Limb (tissue), 2 donors: ENCODE data around the gene MT1H.
"Not testable (repeated sequence)": the region's sequence is repeated elsewhere in the genome, so short reads cannot be mapped to it uniquely, and the experiment has no call there.

ENCODE experiments used
- DNase-seq, 2 donors: peaks; one replicate each; pipeline ENCODE4 v3.0.0-alpha.2; 2016; ENCODE audit errors: extremely low spot score in 2 of 2

Gene MT1H

DNA sequence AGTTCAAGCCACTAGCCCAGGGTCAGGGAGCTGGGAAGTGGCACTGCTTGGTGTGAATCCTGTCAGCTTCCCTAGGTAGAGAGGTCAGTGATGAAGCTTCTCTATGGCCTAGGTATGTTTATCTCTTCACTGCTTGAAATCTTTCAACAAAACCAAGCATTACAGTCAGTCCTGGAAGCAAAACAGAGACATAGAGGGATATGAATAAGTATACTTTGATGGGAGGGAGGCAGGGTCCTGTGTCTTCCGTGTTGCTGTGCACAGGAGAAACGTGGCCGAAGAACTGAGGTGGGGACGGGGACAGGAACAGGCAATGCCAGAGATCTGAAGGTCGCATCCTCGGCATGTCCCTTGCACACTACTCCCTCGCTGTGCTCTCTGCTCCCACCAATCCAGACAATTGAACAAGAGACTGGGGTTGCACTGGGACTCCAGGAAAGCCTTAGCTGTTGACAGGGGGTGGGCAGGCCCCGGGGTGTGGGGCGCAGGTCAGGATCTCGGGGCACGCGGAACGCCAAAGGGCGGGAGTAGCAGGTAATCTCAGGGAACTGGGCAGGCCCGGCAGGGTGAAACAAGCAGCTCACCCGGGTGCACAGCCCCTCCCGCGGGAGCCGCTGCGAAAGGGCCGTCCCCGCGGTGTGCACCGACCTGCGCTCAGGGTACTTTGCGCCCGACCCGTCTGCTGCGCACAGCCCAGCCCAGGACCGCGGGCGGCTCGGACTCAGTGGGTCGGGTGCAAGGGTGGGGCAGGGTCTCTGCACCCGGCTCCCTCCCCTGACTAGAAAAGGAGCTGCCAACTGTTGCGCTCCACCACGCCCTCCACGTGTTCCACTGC is at the start of gene MT1H:
Gene MT1H (plus strand): TSS at position 810 of the 835 bp plus-strand sequence. CDS start 71 bp downstream, outside the sequence.
- DNase-seq = no peak

- DNase-seq = no peak
These were observed 49.2 kb upstream of the MT1H start for GRCh38 chr16:56620339-56620897.

- not testable (repeated sequence) for DNase-seq
These were observed 47.8 kb upstream of the MT1H start for GRCh38 chr16:56621665-56622445.

DNA sequence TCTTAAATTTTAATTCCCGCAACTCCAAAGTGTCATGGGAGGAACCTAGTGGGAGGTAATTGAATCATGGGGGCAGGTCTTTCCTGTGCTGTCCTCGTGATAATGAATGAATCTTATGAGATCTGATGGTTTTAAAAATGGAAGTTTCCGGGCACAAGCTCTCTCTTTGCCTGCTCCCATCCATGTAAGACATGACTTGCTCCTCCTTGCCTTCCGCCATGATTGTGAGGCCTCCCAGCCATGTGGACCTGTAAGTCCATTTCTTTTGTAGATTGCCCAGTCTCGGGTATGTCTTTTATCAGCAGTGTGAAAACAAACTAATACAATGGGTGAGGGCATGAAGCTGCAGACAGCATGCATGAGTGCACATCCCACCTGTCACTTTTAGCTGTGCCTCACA is 46.4 kb upstream of the MT1H start:
- DNase-seq = not testable (repeated sequence)

DNA sequence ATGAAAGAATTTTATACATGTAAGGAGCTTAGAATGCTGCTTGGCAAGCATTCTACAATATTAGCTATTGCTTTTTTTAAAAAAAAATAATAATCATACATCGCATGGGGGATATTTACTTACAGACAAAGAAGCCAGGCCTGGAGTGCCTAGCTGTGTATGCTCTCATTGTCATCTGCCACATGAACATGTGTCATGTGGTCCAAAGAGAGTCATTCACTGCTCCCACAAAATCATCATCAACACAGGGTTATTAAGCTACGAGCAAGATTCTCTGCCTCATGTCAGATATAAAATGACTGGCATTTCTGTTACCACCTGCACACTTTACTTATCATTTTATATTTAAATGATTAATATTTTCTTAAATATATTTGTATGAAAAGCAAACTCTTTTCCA is 46.0 kb upstream of the MT1H start:
- DNase-seq = no peak

GRCh38 chr16:56625140-56625942 is 44.3 kb upstream of the MT1H start, which contains the start of gene MT1E:
Gene MT1E, plus strand, starts transcription at chr16:56625781. Its CDS starts 71 bp downstream, at chr16:56625852.
- peak; percentile 31 to 60 for DNase-seq

DNA sequence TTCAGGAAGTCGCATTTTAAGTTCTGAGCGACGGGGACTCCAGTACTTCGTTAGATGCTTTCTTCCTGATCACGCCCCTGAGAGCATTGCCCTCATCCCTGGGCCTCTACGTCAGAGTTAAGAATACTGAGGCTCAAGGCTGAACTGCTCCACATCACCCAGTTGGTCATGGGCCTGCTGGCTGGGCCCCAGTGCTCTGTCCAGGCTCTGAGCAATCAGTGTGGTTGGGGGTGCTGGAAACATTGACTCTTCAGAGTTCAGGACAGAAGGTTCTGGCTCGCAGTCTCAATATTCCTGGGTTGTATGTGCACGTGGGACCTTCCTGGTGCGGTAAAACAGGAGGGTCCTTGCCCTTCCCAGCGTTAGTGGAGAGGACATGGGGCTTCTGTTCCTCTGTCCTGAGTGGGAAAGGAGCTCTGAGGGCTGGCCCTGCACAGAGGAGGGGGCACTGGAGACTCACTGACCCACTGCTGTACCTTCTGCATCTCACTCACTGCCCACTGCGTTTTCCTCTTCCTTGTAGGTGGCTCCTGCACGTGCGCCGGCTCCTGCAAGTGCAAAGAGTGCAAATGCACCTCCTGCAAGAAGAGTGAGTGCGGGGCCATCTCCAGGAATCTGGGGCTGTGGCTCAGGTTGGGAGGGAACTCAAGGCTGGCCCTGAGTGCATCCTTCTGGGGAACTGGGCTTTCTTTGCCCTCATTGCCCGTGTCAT is 43.5 kb upstream of the MT1H start:
- no peak for DNase-seq

DNA sequence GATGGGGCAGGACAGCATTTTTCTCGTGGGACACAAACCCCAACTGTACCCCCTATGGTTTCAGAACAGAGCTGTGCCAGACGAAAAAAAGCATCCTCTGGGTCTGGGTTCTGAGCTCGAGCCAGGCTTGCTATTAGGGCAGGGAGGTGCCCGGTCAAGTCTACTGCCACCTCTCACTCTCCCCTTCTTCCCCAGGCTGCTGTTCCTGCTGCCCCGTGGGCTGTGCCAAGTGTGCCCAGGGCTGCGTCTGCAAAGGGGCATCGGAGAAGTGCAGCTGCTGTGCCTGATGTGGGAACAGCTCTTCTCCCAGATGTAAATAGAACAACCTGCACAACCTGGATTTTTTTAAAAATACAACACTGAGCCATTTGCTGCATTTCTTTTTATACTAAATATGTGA is 42.9 kb upstream of the MT1H start:
- DNase-seq = no peak

GRCh38 chr16:56628486-56629350 is 40.9 kb upstream of the MT1H start:
- DNase-seq = no peak

GRCh38 chr16:56629531-56629930 is 40.1 kb upstream of the MT1H start:
- no peak for DNase-seq

GRCh38 chr16:56630134-56630533 is 39.5 kb upstream of the MT1H start:
- DNase-seq = no peak

DNA sequence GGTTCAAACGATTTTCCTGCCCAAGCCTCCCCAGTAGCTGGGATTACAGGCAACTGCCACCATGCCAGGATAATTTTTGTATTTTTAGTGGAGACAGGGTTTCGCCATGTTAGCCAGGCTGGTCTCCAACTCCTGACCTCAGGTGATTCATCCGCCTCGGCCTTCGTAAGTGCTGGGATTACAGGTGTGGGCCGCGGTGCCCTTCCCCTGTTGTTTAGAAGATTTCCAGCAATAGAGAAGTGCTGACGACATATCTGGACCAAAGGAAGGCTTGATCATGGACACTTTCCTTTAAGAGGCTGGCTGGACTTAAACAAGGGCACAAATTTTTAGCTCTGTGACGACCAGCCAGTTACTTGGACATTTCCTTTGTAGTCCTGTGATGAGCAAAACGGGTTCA is 38.4 kb upstream of the MT1H start:
- no peak for DNase-seq

DNA sequence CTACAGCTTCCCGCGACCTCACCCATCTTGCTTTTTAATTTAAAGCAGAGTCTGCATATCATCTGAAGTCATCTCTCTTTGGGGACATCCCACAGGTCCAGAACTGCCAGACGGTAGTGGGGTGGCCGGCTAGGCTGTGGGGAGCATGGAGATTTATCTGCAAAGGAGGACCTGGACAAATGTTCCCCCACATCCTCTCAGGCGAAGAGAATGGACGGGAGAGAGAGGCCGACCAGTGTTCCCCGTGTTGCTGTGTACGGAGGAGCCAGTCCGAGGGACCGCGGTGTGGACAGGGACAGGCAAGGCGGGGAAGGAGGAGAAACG is 37.8 kb upstream of the MT1H start:
- DNase-seq = no peak

- no peak for DNase-seq
These were observed 37.3 kb upstream of the MT1H start, which contains the start of gene MT1M for GRCh38 chr16:56632156-56632847. Gene MT1M, plus strand, starts transcription at chr16:56632659. Its CDS starts 73 bp downstream, at chr16:56632732.

DNA sequence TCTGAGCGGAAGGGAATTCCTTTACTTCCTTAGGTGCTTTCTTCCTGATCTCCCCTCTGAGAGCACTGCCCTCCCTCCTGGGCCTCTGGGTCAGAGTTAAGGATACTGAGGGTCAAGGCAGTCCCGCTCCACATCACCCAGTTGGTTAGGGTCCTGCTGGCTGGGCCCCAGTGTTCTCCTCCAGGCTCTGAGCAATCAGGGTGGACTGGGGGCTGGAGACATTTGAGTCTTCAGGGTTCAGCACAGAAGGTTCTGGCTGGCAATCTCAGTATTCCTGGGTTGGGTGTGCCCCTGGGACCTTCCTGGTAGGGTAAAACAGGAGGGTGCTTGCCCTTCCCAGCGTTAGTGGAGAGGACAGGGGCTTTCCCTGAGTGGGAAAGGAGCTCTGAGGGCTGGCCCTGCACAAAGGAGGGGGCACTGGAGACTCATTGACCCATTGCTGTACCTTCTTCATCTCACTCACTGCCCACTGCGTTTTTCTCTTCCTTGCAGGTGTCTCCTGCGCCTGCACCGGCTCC is 36.7 kb upstream of the MT1H start:
- DNase-seq = no peak

DNA sequence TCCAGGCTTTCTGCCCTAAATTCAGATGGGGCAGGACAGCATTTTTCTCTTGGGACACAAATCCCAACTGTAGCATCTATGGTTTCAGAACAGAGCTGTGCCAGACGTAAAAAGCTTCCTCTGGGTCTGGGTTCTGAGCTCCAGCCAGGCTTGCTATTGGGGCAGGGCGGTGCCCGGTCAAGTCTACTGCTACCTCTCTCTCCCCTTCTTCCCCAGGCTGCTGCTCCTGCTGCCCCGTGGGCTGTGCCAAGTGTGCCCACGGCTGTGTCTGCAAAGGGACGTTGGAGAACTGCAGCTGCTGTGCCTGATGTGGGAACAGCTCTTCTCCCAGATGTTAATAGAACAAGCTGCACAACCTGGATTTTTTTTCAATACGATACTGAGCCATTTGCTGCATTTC is 36.1 kb upstream of the MT1H start:
- no peak for DNase-seq

DNA sequence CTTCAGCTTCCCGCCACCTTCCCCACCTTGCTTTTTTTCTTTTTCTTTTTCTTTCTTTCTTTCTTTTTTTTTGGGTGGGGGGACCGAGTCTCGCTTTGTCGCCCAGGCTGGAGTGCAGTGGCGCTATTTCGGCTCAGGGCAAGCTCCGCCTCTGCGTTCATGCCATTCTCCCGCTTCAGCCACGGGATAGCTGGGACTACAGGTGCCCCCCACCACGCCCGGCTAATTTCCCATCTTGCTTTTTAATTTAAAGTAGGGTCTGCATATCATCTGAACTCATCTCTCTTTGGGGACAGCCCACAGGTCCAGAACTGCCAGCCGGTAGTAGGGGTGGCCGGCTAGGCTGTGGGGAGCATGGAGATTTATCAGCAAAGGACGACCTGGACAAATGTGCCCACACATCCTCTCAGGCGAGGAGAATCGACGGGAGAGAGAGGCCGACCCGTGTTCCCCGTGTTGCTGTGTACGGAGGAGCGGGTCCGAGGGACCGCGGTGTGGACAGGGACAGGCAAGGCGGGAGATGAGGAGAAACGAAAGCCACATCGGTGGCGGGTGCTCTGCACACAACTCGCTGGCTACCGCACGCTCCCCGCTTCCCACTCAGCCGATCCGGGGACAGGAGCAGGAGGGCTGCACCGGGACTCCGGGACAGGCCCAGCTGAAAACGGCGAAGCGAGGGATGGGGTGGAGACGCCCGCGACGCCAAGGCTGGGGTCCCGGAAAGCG is 34.7 kb upstream of the MT1H start:
- no peak for DNase-seq

DNA sequence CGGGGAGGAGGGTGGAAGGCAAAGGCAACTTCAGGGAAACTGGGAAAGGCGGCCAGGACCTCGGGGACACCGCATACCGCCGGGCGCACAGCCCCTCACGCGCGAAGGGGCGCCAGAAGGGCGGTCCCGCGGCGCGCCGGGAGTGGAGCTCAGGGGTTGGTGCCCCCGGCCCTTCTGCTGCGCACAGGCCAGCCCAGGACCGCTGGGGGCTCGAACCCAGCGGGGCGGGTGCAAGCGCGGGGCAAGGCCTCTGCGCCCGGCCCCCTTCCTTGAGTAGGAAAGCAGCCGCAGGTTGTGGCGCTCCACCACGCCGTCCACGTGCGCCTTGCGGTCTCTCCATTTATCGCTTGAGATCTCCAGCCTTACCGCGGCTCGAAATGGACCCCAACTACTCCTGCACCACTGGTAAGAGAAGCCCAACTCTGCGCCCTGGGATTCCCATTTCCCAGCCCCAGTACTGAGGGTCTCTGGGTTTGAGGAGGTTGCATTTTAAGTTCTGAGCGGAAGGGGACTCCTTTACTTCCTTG is 34.1 kb upstream of the MT1H start:
- no peak for DNase-seq
